ENCODE data around the gene IMMP2L. TPM values are rescaled to one million over a fixed set of nuclear protein-coding genes. Genes with fewer than 3 reads are reported as not detected.

IMMP2L gene
- total and polyA plus RNA-seq, 2 of the 4 experiments (the other 2 are of a cell fraction) = 5.8 to 9.3 TPM

DNA sequence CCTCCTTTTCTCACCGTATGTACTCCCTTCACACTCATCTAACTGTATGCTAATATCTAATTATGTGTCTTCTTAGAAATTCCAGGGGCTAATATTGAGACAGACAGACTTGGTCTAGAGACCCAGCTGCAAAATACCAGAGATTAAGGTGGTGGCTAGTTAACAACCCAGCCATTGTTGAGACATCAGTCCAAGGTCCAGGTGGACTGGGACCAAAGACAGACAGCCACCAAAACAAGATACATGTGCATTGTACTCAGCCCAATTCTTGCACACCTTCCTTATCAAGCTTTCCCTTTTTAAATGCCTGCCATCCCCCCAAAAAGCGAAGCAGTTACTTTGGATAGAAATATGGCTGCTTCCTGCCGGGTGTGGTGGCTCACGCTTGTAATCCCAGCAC lies 514.7 kb downstream of the IMMP2L start:
- no peak overlapping the region for H2BK15ac ChIP-seq (ENCODE audit: low read depth, low read length)
- no peak overlapping the region for H3K18ac ChIP-seq (ENCODE audit: low read depth, low read length)
- H3K79me1 ChIP-seq (ENCODE audit: low read depth in 1 of 2, low read length in 2 of 2) = no peaks in the 10 kb centered on the region
- no peak overlapping the region for H2AFZ ChIP-seq (replicated peaks; ENCODE audit: low read length, poor library complexity)
- no peak overlapping the region for H4K5ac ChIP-seq (ENCODE audit: low read depth, low read length)
- no peak overlapping the region for H2AK5ac ChIP-seq (ENCODE audit: low read depth, low read length)
- H3K4me1 ChIP-seq (ENCODE audit: control insufficient read depth, insufficient read depth, low read length) = no peaks in the 10 kb centered on the region
- H4K20me1 ChIP-seq (ENCODE audit: insufficient read depth, low read length) = no peaks in the 10 kb centered on the region
- no peak overlapping the region for H3K27ac ChIP-seq (ENCODE audit: insufficient read depth, low read length)
- H3K9me1 ChIP-seq (ENCODE audit: insufficient read depth, low read length) = no peaks in the 10 kb centered on the region
- H2AK9ac ChIP-seq (replicated peaks; ENCODE audit: low read depth, low read length, poor library complexity) = no peak overlapping the region
- no peak overlapping the region for H3K9ac ChIP-seq (ENCODE audit: low read depth, low read length)
- TF ChIP-seq POLR2A (IDR thresholded peaks at IDR 0.05; ENCODE audit: low read depth, low read length) (no peak), RAD21 (IDR thresholded peaks at IDR 0.05; ENCODE audit: low read length) (no peak), NFE2L2 (IDR thresholded peaks at IDR 0.05; ENCODE audit: low read depth, low read length) (no peak), MAFK (IDR thresholded peaks at IDR 0.05; ENCODE audit: low read depth, low read length) (no peak), FOS (IDR thresholded peaks at IDR 0.05; ENCODE audit: low read depth, low read length) (no peak), CEBPB (IDR thresholded peaks at IDR 0.05; ENCODE audit: low read depth, low read length) (no peak), RFX5 (IDR thresholded peaks at IDR 0.05; ENCODE audit: low read depth, low read length) (no peak), RCOR1 (IDR thresholded peaks at IDR 0.05; ENCODE audit: insufficient replicate concordance, low read length) (no peak), MAZ (IDR thresholded peaks at IDR 0.05; ENCODE audit: borderline replicate concordance, low read depth, low read length) (no peak), CTCF (conservative IDR thresholded peaks at IDR 0.05; ENCODE audit: low read depth, low read length) (no peak)
- TF ChIP-seq, protein P1, sequence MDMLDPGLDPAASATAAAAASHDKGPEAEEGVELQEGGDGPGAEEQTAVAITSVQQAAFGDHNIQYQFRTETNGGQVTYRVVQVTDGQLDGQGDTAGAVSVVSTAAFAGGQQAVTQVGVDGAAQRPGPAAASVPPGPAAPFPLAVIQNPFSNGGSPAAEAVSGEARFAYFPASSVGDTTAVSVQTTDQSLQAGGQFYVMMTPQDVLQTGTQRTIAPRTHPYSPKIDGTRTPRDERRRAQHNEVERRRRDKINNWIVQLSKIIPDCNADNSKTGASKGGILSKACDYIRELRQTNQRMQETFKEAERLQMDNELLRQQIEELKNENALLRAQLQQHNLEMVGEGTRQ (IDR thresholded peaks at IDR 0.05; ENCODE audit: low read depth, low read length) = no peak
- H3K27me3 ChIP-seq (ENCODE audit: control insufficient read depth, insufficient read depth, low read length) = no peaks in the 10 kb centered on the region
- no peak overlapping the region for H3K56ac ChIP-seq (ENCODE audit: extremely low read depth, insufficient read depth, low read length)
- ATAC-seq (ENCODE audit: low read depth) (no peak), DNase-seq (no peak)
- H4K8ac ChIP-seq (ENCODE audit: low read depth in 2 of 2, low read length in 2 of 2) = no peak overlapping the region
- no peak overlapping the region for H2BK5ac ChIP-seq (ENCODE audit: low read depth, low read length, poor library complexity, severe bottlenecking)
- BruUV-seq (replicated peaks) = no TSS peak
- no CpG with 5 or more reads among the region's 4 CpGs for WGBS, 2 experiments (ENCODE audit: extremely low coverage in 2 of 2, insufficient read length in 1 of 2)
- no peaks in the 10 kb centered on the region for H3K36me3 ChIP-seq (ENCODE audit: control insufficient read depth, insufficient read depth, low read length)
- dilution Hi-C loops (cut with HindIII; ENCODE audit: low sequenced_read_pairs, unreplicated experiment) (no loop called here), in situ Hi-C loops (cut with MboI; ENCODE audit: low sequenced_read_pairs) (no loop called here), intact Hi-C loops (cut with micrococcal nuclease) (no loop called here)
- no peak overlapping the region for H2BK20ac ChIP-seq (ENCODE audit: low read depth, low read length)
- no peak overlapping the region for H3K23ac ChIP-seq (ENCODE audit: low read depth, low read length)
- POLR2A ChIA-PET (ENCODE audit: unreplicated experiment) = no interaction called here
- no peak overlapping the region for H3K4ac ChIP-seq (ENCODE audit: low read depth, low read length)
- H2BK120ac ChIP-seq (ENCODE audit: low read depth, low read length) = no peak overlapping the region
- H3K9me3 ChIP-seq (ENCODE audit: control insufficient read depth, insufficient read depth, low read length) = no peaks in the 10 kb centered on the region
- no peak overlapping the region for H3K4me2 ChIP-seq (ENCODE audit: low read depth, low read length)
- H3K14ac ChIP-seq (replicated peaks; ENCODE audit: low read depth, low read length) = no peak overlapping the region
- no peak overlapping the region for H3K4me3 ChIP-seq (ENCODE audit: insufficient read depth, low read depth, low read length)
- H4K91ac ChIP-seq (ENCODE audit: insufficient read depth, low read depth, low read length) = no peak overlapping the region
- CTCF ChIA-PET = no interaction called here
